ENCODE measurements around the gene SCGB1D2.
"Not testable (repeated sequence)": the region's sequence is repeated elsewhere in the genome, so short reads cannot be mapped to it uniquely, and the experiment has no call there.

Gene SCGB1D2, protein sequence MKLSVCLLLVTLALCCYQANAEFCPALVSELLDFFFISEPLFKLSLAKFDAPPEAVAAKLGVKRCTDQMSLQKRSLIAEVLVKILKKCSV

DNA sequence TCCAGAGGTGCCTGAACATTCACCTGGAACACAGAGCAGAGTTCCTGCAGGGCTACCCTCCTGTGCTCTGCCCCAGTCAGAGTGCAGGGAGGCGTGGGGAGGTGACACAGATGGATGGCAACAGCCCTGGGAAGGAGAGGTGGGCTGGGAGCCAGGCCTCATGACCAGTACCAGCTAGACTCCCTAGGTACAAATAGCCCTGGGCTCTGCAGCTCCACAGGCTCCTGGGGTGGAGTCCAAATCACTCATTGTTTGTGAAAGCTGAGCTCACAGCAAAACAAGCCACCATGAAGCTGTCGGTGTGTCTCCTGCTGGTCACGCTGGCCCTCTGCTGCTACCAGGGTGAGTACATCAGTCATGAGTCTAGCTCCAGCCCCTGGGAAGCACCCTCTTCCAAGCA, at the start of gene SCGB1D2:
TSS of gene SCGB1D2 (plus strand) at position 219 of the 400 bp plus-strand sequence. CDS start at position 288, 69 bp downstream.
- no peak for DNase-seq

DNA sequence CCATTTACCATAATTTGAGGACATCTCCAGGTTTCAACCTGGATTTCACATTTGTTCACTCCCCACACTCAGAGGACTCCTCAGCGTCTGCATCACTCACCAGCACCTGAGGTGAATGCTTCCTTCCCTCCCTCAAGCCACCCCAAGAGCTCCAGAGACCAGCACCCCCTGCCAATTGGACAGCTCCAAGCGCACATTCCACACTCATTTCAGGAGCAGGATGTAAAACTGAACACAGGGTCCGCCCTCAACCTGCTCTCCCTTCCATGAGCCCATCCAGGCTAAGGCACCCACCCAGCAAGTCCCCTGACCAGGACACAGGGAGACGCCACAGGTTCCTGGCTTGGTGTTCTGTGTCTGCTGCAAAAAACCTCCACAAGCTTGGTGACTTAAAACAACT, 48.1 kb upstream of the SCGB1D2 start:
- no peak for DNase-seq

DNA sequence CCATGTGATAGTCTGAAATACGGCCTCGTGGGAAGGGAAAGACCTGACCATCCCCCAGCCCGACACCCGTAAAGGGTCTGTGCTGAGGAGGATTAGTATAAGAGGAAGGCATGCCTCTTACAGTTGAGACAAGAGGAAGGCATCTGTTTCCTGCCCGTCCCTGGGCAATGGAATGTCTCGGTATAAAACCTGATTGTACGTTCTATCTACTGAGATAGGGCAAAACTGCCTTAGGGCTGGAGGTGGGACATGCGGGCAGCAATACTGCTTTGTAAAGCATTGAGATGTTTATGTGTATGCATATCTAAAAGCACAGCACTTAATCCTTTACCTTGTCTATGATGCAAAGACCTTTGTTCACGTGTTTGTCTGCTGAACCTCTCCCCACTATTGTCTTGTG, 47.0 kb upstream of the SCGB1D2 start:
- DNase-seq: not testable (repeated sequence)

DNA sequence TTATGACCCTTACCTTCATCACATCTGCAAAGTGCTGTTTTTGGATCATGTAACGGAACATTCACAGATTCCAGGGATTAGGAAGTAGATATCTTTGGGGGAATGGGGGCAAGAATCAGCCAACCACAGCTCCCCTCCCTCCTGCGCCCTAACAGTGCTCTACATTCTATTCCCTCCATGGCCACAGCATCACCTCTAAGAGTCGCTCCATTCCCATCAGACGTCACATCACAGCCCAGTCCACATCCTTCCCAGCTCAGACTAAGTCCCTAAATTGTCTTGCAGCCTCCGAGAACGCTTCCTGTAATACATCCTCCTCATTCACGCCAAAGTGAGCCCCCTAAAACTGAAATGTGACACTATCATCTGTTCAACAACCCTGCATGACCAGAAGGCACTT, 46.1 kb upstream of the SCGB1D2 start:
- DNase-seq: no peak

GRCh38 chr11:62197400-62197799, 44.6 kb upstream of the SCGB1D2 start:
- not testable (repeated sequence) for DNase-seq

- DNase-seq: no peak
Measured at GRCh38 chr11:62201376-62201775, 40.7 kb upstream of the SCGB1D2 start.

DNA sequence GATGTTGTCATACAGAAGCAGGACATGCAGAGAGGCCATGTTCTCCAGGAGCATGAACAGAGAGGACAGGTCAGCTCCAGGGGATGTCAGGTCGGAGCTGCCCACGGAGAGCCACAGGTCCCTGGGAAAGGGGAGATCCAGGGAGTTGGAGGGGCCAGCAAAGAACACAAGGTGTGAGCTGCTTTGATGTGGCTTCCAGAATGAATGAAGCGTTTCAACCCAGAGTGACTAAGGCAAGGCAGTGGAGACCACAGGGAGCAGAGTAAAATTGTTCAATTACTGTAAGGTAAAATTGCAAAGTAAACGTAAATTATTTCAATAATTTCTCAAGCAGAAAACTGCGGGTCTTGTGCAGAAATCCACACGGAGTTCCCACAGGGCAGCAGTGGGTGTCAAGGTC, 39.1 kb upstream of the SCGB1D2 start:
- DNase-seq: no peak

DNA sequence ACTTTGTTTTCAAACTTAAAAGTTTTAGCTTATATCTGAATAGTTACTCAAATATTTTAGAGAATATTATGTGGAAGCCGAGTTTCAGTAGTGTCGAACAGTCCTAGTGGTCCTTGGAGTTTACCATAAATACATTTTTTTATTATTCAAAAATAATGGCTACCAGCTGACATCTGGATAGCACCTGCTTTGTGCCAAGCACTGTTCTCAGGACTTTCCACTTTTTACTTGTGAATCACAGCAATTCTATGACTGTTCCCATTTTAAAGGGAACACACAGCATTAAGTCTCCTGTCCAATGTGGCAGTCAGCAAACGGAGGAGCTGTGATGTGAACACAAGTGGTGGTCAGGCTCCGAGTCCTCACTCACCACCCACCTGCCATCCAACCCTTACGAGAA, 37.6 kb upstream of the SCGB1D2 start:
- DNase-seq: no peak

DNA sequence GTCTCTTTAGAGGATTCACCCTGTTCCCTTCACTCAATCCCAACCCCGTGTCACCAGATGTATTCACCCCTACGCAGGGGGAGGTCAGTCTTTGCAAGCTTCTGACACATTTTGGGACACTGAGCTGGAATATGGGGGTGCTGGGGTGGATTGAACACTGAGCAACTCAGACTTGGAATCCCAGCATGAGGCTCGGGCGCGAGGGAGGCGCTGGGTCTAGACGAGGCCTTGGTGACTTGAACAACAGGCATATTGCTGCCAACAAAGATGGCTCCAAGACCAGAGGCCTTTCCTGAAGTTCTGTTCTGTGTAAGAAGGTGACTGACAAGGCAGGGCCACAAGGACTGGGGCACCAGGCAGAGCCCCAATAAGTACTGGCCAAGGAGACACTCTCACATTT, 36.6 kb upstream of the SCGB1D2 start:
- DNase-seq: no peak

DNA sequence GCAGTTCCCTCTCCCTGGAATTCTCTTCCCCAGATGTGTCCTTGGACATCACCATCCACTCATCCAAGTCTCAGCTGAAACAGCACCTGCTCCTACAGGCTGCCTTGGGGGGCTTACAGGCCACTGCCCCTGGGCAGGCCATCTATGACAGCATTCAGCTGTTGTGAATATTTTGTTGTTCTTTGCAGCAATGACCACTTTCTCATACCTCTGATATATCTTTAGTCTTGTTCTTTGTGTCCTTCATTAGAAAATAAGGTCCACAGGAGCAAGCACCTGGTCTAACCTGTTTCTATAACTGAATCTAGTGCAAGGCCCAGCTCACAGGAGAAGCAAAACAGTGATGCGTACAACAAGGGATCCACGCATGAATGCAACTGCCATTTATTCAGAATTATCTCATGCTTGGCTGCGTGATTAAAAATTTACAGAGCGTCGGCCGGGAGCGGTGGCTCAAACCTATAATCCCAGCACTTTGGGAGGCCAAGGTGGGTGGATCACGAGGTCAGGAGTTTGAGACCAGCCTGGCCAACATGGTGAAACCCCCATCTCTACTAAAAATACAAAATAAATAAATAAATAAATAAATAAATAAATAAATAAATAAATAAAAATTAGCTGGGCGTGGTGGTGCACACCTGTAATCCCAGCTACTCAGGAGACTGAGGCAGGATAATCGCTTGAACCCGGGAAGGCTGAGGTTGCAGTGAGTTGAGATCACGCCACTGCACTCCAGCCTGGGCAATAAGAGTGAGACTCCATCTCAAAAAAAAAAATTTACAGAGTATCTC, 35.6 kb upstream of the SCGB1D2 start:
- not testable (repeated sequence) for DNase-seq

- DNase-seq: no peak
Measured at GRCh38 chr11:62208785-62209144, 33.3 kb upstream of the SCGB1D2 start.

DNA sequence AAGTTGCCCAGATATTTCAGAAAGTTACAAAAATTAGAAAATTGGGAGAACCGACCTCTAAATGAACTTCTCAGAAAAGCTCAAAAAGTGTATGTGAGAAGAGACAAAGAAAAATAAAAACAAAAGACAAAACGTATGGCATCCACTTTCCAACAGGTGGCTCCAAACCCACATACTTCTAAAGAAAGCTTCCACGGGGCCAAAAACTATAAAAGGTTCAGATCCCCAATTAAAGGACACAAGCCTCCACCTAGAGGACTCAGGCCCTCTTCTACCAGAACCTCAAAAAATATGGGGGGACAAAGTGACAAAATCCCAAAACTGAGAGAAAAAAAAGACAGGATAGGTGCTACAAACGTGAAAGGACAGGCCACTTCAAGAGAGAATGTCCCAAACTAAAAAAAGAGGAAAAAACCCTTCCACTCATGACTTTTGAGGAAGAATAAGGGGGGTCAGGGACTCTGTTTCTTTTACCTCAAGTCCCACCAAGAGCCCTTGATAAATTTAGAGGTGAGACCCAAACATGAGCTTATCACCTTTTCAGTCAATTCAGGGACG, 24.8 kb upstream of the SCGB1D2 start:
- DNase-seq: no peak

DNA sequence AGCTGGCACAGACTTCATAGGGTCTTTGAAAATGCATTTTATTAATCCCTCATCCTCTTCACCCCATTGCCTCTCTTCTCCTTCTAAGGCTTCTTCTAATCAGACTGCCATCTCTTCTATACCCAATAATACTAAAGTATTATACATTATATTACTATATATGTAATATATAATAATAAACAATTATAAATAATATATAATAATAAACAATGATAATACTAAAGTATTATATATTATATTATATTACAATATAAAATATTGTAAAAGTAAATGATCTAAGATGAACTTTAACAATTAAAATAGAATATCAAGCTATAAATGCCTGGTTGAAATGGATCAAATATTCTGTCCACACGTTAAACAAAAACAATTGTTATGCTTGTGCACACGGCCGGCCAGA, 20.5 kb upstream of the SCGB1D2 start:
- no peak for DNase-seq

GRCh38 chr11:62223095-62223494, 18.9 kb upstream of the SCGB1D2 start:
- no peak for DNase-seq

- DNase-seq: no peak
Measured at GRCh38 chr11:62233730-62234129, 8.3 kb upstream of the SCGB1D2 start.

DNA sequence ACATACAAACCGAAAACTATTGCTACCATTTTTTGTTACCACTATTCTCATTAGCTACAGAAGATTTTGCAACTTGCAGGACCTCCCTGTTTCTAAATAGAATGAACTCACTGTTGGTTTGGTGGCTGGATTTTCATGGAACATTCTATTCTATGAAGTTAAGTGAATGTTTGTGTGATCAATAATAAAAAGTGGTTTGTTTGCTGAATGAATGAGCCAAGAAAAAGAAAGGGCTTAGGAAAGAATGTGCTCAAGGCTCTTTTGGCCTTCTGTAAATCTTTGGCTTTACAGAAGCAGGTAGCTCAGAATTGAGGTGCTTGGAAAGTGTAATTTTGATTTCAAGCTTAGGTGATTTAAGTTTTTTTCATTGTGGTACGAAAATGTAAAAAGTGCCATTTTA, 5.9 kb upstream of the SCGB1D2 start:
- no peak for DNase-seq

DNA sequence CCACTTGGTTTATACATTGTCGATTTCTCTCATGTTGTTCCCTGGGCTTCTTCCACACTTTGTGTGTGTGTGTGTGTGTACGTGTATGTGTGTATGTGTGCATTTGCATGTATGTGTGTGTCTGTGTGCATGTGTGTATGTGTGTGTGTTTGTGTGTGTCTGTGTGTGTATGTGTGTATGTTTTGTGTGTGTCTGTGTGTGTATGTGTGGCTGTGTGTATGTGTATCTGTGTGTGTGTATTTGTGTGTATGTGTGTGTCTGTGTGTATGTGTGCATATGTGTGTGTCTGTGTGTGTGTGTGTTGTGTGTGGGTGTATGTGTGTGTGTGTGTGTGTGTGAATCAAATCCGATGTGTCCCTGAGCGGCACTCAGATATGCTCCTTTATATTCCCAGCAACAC, 4.5 kb upstream of the SCGB1D2 start:
- no peak for DNase-seq

DNA sequence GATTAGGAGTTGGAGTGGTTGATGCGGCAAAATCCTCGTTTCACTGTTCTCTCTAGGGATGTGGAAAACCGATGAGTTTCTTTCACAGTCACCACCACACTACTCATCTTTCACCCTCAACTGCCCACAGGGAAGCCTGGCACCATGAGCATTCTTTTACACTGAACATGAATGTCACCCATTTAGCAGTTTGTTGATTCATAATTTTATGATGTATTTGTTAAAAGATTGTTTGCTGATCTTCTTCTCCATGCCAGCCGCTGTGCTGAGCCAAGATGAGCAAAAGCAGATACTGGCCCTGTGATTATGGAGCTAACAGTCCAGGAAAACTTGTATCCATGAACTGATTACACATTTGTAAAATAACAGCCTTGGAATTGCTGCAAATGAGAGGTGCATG, 3.9 kb upstream of the SCGB1D2 start:
- no peak for DNase-seq

- no peak for DNase-seq
Measured at GRCh38 chr11:62241095-62241494, 944 bp upstream of the SCGB1D2 start.

GRCh38 chr11:62245271-62245753, 3.3 kb downstream of the SCGB1D2 start:
- DNase-seq: no peak

- no peak for DNase-seq
Measured at GRCh38 chr11:62251698-62252097, 9.7 kb downstream of the SCGB1D2 start.

GRCh38 chr11:62253999-62254542, 12.0 kb downstream of the SCGB1D2 start:
- DNase-seq: no peak

- DNase-seq: no peak
Measured at GRCh38 chr11:62256281-62256680, 14.2 kb downstream of the SCGB1D2 start.

DNA sequence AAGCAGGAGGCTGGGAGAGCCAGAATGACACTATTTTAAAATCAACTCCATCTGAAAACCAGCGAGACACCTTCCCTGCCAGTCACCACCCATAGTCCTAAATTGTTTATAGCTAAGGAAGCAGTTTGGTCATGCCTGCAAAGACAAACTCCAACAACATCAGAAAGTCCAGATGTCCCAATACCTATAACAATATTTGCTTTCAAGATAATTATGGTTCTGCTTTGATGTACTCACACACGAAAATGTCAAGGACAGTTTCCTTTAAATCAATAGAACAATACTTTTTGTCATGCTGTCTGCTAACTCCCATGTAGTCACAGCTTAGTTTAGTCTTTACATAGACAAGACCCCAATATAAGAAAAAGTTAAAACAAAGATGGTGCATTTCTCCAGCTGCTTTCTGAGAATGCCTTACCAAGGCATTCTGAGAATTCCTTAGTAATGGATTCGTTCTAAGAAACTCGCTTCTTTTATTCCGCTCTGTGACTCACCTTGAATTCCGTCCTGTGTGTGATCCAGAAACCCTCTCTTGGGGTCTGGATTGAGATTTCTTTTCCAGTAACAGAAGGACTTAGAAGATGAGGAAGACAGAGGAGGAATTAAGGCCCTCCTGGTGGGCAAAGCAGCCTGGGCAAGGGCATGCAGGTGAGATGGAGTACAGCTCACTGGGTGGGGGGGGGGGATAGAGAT, 18.4 kb downstream of the SCGB1D2 start:
- DNase-seq: no peak
